GM12873 (cell line): Measurements from ENCODE around the gene OPALIN.

Source experiments
- TF ChIP-seq, protein P1 (sequence below): IDR thresholded peaks from 2 replicates; pipeline ENCODE4 v1.5.1; 2012; ENCODE audit warnings: low read depth, mild to moderate bottlenecking, moderate library complexity, low read length, control low read depth; ENCODE audit not compliant: insufficient read depth; ENCODE audit errors: missing control alignments

Gene OPALIN

GRCh38 chr10:96346295-96346694 lies 12.5 kb downstream of the OPALIN start:
- TF ChIP-seq, protein P1, sequence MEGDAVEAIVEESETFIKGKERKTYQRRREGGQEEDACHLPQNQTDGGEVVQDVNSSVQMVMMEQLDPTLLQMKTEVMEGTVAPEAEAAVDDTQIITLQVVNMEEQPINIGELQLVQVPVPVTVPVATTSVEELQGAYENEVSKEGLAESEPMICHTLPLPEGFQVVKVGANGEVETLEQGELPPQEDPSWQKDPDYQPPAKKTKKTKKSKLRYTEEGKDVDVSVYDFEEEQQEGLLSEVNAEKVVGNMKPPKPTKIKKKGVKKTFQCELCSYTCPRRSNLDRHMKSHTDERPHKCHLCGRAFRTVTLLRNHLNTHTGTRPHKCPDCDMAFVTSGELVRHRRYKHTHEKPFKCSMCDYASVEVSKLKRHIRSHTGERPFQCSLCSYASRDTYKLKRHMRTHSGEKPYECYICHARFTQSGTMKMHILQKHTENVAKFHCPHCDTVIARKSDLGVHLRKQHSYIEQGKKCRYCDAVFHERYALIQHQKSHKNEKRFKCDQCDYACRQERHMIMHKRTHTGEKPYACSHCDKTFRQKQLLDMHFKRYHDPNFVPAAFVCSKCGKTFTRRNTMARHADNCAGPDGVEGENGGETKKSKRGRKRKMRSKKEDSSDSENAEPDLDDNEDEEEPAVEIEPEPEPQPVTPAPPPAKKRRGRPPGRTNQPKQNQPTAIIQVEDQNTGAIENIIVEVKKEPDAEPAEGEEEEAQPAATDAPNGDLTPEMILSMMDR = no peak

GRCh38 chr10:96345222-96345621 lies 13.6 kb downstream of the OPALIN start:
- TF ChIP-seq, protein P1 = no peak

- TF ChIP-seq, protein P1 = no peak
Observed at GRCh38 chr10:96344178-96344577, 14.6 kb downstream of the OPALIN start.

GRCh38 chr10:96342402-96342801 lies 16.4 kb downstream of the OPALIN start:
- TF ChIP-seq, protein P1 = no peak

GRCh38 chr10:96341219-96342182 lies 17.3 kb downstream of the OPALIN start:
- TF ChIP-seq, protein P1 = no peak

DNA sequence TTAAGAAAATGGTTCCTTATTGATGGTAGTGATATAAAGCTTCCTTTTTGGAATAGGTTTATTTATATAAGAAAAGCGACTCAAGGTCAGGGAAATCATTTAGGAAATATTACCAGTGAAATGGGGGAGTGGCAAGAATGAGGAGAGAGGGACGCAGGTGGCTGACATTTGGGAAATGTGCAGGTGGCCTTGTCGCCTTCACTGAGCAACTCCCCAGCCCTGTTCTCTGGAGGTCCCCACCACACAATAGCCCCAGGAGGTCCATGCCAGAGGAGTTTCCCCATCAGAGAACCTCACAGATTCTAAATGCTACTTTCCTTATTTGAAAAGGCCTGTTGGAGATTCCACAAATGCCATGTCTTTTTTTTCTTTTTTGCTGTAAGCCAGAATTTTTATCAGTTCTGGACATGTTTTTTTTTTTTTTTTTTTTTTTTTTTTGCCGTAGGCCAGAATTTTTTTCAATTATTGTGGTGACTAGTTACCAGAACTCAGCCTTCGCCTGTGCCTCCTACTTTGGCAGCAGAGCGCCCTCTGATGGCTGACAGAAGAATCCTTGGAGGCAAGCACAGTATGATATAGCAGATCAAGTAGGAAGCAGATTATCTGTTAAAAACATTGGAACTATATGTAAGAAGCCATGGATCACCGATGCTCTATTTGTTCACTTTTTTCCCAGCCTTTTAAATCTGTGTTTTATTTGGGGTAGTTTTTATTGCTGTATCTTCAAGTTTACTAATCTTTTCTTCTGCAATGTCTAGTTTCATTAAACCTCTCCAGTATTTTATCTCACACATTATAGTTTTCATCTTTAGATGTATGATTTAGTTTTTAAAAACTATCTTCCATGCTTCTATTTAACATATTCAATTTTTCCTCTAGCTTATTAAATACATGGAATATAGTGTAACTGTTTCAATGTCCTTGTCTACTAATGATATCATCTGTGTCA lies 18.6 kb downstream of the OPALIN start:
- TF ChIP-seq, protein P1 = peak; percentile 84

DNA sequence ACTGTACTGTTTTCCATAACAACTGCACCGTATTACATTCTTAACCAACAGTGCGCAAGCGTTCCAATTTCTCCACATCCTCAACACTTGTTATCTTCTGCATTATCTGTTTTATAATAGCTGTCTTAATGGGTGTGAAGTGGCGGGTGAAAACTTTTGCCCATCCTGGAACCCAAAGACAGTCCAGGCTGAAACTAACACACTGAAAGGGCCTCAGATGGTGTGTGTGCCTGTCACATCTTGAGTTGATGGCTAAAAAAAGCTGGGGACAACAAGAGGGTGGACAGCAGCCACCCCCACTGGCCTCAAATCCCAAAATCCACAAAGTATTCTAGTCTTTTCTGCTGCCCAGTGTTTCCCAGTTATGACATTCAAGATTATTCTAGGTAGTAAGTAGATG lies 19.4 kb downstream of the OPALIN start:
- TF ChIP-seq, protein P1 = no peak
